Fibroblast of peridontal ligament (primary cell): ENCODE measurements around the gene ZNF483.
"Not testable (repeated sequence)": the region's sequence is repeated elsewhere in the genome, so short reads cannot be mapped to it uniquely, and the experiment has no call there.

Experiments used
- DNase-seq: peaks from one replicate; pipeline ENCODE4 v3.0.0-alpha.2; 2010; ENCODE audit errors: extremely low read depth

Gene ZNF483

GRCh38 chr9:111610149-111610548 lies 85.2 kb downstream of the ZNF483 start:
- DNase-seq: no peak

DNA sequence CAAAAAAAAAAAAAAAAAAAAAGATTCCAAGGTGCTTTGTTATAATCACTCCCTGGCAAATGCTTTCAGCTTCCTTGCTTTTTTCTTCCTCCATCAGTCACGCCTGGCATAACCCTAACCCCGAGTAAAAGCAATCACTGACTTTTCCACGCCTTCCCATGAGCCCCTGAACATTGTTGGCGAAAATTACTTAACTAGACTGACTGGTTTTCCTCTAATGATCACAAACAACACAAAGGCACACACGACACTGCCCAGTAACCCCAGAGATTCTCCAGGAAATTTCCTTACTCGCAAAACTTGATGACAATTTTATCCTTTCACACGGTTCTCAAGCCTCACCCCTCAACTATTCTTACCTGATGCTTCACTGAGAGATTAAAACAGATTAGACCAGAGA lies 85.9 kb downstream of the ZNF483 start:
- no peak for DNase-seq

DNA sequence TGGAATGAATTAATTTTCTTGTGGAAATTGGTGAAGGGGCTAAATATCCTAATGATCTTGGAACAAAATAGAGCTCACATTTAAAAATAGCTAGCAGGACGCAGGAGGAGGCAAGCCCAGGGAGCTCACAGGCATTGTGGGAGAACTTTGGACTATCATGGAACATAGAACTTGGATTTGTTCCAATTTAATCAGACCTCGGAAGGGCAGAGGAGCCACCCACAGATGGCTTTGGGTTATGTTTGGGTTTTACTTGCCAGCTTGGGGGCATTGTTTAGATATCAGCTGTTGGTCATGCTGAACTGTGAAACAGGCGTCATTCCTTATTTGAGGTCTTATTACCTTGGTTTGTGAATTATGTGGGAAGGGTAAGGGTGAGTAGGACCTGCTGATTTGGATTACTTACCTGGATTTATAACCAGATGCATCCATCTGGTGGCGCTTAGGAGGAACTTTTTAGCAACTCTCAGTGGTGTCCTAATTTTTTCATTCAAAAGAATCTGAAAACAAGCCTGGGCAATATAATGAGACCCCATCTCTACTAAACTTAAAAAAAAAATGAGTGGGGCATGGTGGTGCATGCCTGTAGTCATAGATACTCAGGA lies 88.6 kb downstream of the ZNF483 start:
- no peak for DNase-seq

- DNase-seq: no peak
Measured at GRCh38 chr9:111615928-111616327, 90.9 kb downstream of the ZNF483 start.

DNA sequence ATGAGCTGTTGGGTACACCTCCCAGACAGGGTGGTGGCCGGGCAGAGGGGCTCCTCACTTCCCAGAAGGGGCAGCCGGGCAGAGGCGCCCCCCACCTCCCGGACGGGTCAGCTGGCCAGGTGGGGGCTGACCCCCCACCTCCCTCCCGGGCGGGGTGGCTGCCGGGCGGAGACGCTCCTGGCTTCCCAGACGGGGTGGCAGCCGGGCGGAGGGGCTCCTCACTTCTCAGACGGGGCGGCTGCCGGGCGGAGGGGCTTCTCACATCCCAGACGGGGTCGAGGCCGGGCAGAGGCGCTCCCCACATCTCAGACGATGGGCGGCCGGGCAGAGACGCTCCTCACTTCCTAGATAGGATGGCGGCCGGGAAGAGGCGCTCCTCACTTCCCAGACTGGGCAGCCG lies 92.4 kb downstream of the ZNF483 start:
- DNase-seq: not testable (repeated sequence)

- DNase-seq: peak; percentile 71
Measured at GRCh38 chr9:111621895-111622480, 97.0 kb downstream of the ZNF483 start.

- DNase-seq: peak; percentile 93
Measured at GRCh38 chr9:111622626-111623025, 97.6 kb downstream of the ZNF483 start.
